ENCODE results near the gene SDCCAG8.

GRCh38 chr1:243294723-243295121 lies 38.9 kb downstream of the SDCCAG8 start:
- TF ChIP-seq, protein P1, sequence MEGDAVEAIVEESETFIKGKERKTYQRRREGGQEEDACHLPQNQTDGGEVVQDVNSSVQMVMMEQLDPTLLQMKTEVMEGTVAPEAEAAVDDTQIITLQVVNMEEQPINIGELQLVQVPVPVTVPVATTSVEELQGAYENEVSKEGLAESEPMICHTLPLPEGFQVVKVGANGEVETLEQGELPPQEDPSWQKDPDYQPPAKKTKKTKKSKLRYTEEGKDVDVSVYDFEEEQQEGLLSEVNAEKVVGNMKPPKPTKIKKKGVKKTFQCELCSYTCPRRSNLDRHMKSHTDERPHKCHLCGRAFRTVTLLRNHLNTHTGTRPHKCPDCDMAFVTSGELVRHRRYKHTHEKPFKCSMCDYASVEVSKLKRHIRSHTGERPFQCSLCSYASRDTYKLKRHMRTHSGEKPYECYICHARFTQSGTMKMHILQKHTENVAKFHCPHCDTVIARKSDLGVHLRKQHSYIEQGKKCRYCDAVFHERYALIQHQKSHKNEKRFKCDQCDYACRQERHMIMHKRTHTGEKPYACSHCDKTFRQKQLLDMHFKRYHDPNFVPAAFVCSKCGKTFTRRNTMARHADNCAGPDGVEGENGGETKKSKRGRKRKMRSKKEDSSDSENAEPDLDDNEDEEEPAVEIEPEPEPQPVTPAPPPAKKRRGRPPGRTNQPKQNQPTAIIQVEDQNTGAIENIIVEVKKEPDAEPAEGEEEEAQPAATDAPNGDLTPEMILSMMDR (conservative IDR thresholded peaks at IDR 0.05), result no peak
- TF ChIP-seq ZFX (IDR thresholded peaks at IDR 0.05), result no peak

Data from C4-2B (cell line).